ENCODE results near the gene IGFBP7.

Gene IGFBP7

GRCh38 chr4:57093845-57094831 lies 16.0 kb downstream of the IGFBP7 start:
- DNase-seq, result no peak

GRCh38 chr4:57091657-57092162 lies 18.5 kb downstream of the IGFBP7 start:
- no peak for DNase-seq

GRCh38 chr4:57090079-57090478 lies 20.1 kb downstream of the IGFBP7 start:
- no peak for DNase-seq

GRCh38 chr4:57089549-57089948 lies 20.6 kb downstream of the IGFBP7 start:
- no peak for DNase-seq

GRCh38 chr4:57086031-57086723 lies 24.0 kb downstream of the IGFBP7 start:
- DNase-seq, result no peak

GRCh38 chr4:57085278-57085677 lies 24.9 kb downstream of the IGFBP7 start:
- no peak for DNase-seq

- no peak for DNase-seq
These were observed 25.8 kb downstream of the IGFBP7 start for GRCh38 chr4:57084360-57084759.

- no peak for DNase-seq
These were observed 27.1 kb downstream of the IGFBP7 start for GRCh38 chr4:57083090-57083489.

GRCh38 chr4:57081651-57082621 lies 28.2 kb downstream of the IGFBP7 start:
- no peak for DNase-seq

- DNase-seq, result no peak
These were observed 29.2 kb downstream of the IGFBP7 start for GRCh38 chr4:57080781-57081650.

GRCh38 chr4:57078685-57079521 lies 31.3 kb downstream of the IGFBP7 start:
- no peak for DNase-seq

- DNase-seq, result no peak
These were observed 32.4 kb downstream of the IGFBP7 start for GRCh38 chr4:57077550-57078343.

- DNase-seq, result no peak
These were observed 33.5 kb downstream of the IGFBP7 start for GRCh38 chr4:57076646-57077045.

- DNase-seq, result no peak
These were observed 34.8 kb downstream of the IGFBP7 start for GRCh38 chr4:57075367-57075766.

GRCh38 chr4:57074744-57075143 lies 35.4 kb downstream of the IGFBP7 start:
- DNase-seq, result no peak

GRCh38 chr4:57073559-57073958 lies 36.6 kb downstream of the IGFBP7 start:
- DNase-seq, result no peak

- no peak for DNase-seq
These were observed 38.9 kb downstream of the IGFBP7 start for GRCh38 chr4:57071326-57071725.

GRCh38 chr4:57070461-57070860 lies 39.7 kb downstream of the IGFBP7 start:
- no peak for DNase-seq

- no peak for DNase-seq
These were observed 41.8 kb downstream of the IGFBP7 start for GRCh38 chr4:57068237-57068981.

Data from CD4-positive, alpha-beta T cell treated with Interleukin-4 for 1 hour (primary cell).